ENCODE measurements around the gene OGT.

The OGT gene

GRCh38 chrX:71532753-71533425, at the start of gene OGT (continued):
- no peak for TF ChIP-seq ZNF18 (tag by site-specific recombination; IDR thresholded peaks at IDR 0.05)
- peak; percentile 92 for TF ChIP-seq ZXDB (tag by site-specific recombination; IDR thresholded peaks at IDR 0.05)
- no peak for TF ChIP-seq ZNF585B (tag by site-specific recombination; IDR thresholded peaks at IDR 0.05)
- 0 out of 2 replicates have a peak, but pooled peaks have one; percentile 36 for TF ChIP-seq KLF9 (tag by site-specific recombination; IDR thresholded peaks at IDR 0.05; ENCODE audit: low read depth)
- TF ChIP-seq ZNF645 (tag by site-specific recombination; IDR thresholded peaks at IDR 0.05) = no peak
- TF ChIP-seq ZNF488 (tag by site-specific recombination; IDR thresholded peaks at IDR 0.05) = no peak
- no peak for TF ChIP-seq ZNF544 (tag by site-specific recombination; IDR thresholded peaks at IDR 0.05)
- no peak; the same call in 1 of the 2 replicates for TF ChIP-seq SALL2 (tag by site-specific recombination; IDR thresholded peaks at IDR 0.05; ENCODE audit: borderline replicate concordance)
- TF ChIP-seq EGR2 (tag by site-specific recombination; IDR thresholded peaks at IDR 0.05; ENCODE audit: low read depth) = no peak
- no peak for TF ChIP-seq PRDM1 (tag by site-specific recombination; IDR thresholded peaks at IDR 0.05)
- TF ChIP-seq ZNF391 (tag by site-specific recombination; IDR thresholded peaks at IDR 0.05; ENCODE audit: borderline replicate concordance, low read depth) = peak; percentile 95; the same call in 1 of the 2 replicates
- TF ChIP-seq CTCF (tag by site-specific recombination; IDR thresholded peaks at IDR 0.05) = peak; percentile 32; the same call in 1 of the 2 replicates
- TF ChIP-seq ZNF555 (tag by site-specific recombination; conservative IDR thresholded peaks at IDR 0.05) = no peak
- TF ChIP-seq ZNF785 (tag by site-specific recombination; IDR thresholded peaks at IDR 0.05) = peak; percentile 65; the same call in 1 of the 2 replicates
- no peak for TF ChIP-seq MZF1 (tag by site-specific recombination; IDR thresholded peaks at IDR 0.05; ENCODE audit: borderline replicate concordance)
- TF ChIP-seq ZNF302 (tag by site-specific recombination; IDR thresholded peaks at IDR 0.05; ENCODE audit: low read depth) = no peak
- no peak for TF ChIP-seq ZNF514 (tag by site-specific recombination; IDR thresholded peaks at IDR 0.05)
- TF ChIP-seq ZNF202 (tag by site-specific recombination; IDR thresholded peaks at IDR 0.05; ENCODE audit: borderline replicate concordance) = no peak
- peak; percentile 94 for TF ChIP-seq ZNF146 (tag by site-specific recombination; IDR thresholded peaks at IDR 0.05)
- no peak for TF ChIP-seq ZNF211 (tag by site-specific recombination; IDR thresholded peaks at IDR 0.05; ENCODE audit: low read depth)
- TF ChIP-seq ZNF16 (tag by site-specific recombination; IDR thresholded peaks at IDR 0.05; ENCODE audit: low read depth) = no peak
- TF ChIP-seq ZNF175 (tag by site-specific recombination; IDR thresholded peaks at IDR 0.05) = no peak
- TF ChIP-seq GLIS2 (tag by site-specific recombination; IDR thresholded peaks at IDR 0.05) = no peak
- TF ChIP-seq ZNF792 (tag by site-specific recombination; IDR thresholded peaks at IDR 0.05) = no peak
- no peak for TF ChIP-seq ZNF274 (IDR thresholded peaks at IDR 0.05; ENCODE audit: low read length)
- TF ChIP-seq ZNF274 (tag by site-specific recombination; IDR thresholded peaks at IDR 0.05; ENCODE audit: borderline replicate concordance) = no peak
- no peak for TF ChIP-seq BCL6B (tag by site-specific recombination; IDR thresholded peaks at IDR 0.05)
- no peak for TF ChIP-seq ZNF138 (tag by site-specific recombination; IDR thresholded peaks at IDR 0.05; ENCODE audit: borderline replicate concordance)
- TF ChIP-seq TSHZ1 (tag by site-specific recombination; IDR thresholded peaks at IDR 0.05; ENCODE audit: borderline replicate concordance) = peak; percentile 74; the same call in 1 of the 2 replicates
- no peak for TF ChIP-seq ZNF266 (tag by site-specific recombination; IDR thresholded peaks at IDR 0.05; ENCODE audit: low read depth)

All from HEK293 (cell line).